G401 (cell line): ENCODE measurements around the gene HK1. TPM values are rescaled to one million over a fixed set of nuclear protein-coding genes. Genes with fewer than 3 reads are reported as not detected.

Experiments
- DNase-seq: peaks from one replicate; pipeline ENCODE4 v3.0.0-alpha.2; 2015; ENCODE audit warnings: low spot score
- in situ Hi-C: cut with HindIII; loops from 2 replicates; pipeline ENCODE4 v1.10.0; 2016; ENCODE audit warnings: low sequenced_read_pairs, mixed read lengths
- total RNA-seq: library from RNA; depleted of rRNA; stranded (reverse); fragments of >200 nt; shearing (Covaris generic); gene quantifications from 2 replicates; pipeline ENCODE4 v1.2.3, GENCODE V29; 2014

HK1 gene
- total RNA-seq, 1 experiment from 2014 or later = 52.3 TPM

GRCh38 chr10:69360485-69361302 lies 82.4 kb downstream of the HK1 start:
- in situ Hi-C loops = no loop called here
- peak; percentile 94 for DNase-seq

DNA sequence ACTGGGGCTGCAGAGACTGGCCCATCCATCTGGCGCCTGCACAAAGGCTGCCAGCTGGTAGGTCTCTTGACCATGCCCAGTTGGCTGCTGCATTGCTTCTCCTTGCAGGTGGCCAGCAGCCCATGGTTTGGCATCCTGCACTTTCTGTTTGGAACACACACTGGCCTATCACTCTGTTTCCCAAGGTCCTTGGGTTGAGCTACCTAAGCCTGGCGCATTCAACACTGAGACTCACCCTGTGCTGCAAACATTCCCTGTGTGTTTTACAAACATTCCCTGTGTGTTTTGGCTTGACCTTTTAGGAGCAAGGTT lies 83.0 kb downstream of the HK1 start:
- peak; percentile 98 for DNase-seq
- in situ Hi-C loops = no loop called here

- in situ Hi-C loops = no loop called here
- DNase-seq = no peak
Measured at GRCh38 chr10:69362471-69362954, 84.2 kb downstream of the HK1 start.

DNA sequence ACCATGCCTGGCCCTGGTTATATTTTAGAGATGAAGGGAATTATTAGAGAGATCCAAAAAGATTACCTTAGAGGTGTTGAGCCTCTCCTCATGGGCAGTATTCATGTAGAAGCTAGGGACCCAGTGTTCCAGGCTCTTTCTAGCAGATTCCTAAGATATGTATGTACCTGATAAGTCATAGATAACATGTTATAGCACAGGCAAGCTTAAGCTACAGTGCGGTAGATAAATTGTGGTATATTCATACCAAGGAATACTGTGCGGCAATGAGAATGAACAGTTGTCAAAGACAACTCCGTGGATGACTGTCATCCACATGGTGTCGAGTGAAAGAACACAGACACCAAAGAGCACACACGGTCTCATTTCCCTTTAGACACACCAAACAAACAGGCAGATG lies 85.4 kb downstream of the HK1 start:
- no peak for DNase-seq
- in situ Hi-C loops = no loop called here

- no peak for DNase-seq
- in situ Hi-C loops = no loop called here
Measured at GRCh38 chr10:69364232-69364940, 86.1 kb downstream of the HK1 start.

- in situ Hi-C loops = no loop called here
- DNase-seq = no peak
Measured at GRCh38 chr10:69366738-69367137, 88.4 kb downstream of the HK1 start.

- in situ Hi-C loops = no loop called here
- DNase-seq = no peak
Measured at GRCh38 chr10:69367469-69367868, 89.2 kb downstream of the HK1 start.

DNA sequence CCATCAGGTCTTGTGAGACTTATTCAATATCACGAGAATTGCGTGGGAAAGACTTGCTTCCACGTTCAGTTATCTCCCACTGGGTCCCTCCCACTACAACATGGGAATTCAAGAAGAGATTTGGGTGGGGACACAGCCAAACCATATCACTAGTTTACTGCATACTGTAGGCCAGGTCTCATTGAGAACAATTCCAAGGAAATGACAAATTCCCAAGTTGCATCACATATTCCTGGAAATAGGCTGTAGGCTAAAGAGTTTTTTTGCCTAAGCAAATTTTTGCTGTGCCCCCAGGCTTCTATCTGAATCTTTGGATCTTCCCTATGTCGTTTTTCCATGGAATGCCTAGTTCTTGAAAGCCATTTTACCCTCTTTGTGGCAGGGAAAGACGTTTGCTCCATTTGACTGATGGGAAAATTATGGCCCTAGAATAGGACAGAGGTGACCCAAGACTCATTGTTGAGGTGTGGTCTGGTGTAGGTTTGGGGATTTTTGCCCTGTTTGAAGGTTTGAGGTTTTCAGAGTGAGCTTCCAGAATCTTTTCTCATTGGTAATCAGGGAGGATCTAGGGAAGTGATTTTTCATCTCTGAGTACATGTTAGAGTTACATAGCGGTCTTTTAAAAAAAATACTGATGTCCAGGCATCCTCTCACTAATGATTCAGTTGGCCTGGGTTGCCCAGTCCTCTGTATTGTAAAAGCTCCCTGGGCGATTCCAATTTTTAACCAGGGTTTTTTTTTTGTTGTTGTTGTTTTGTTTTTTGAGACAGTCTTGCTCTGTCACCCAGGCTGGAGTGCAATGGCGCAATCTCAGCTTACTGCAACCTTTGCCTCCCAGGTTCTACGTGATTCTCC lies 94.1 kb downstream of the HK1 start:
- no peak for DNase-seq
- in situ Hi-C loops = no loop called here

DNA sequence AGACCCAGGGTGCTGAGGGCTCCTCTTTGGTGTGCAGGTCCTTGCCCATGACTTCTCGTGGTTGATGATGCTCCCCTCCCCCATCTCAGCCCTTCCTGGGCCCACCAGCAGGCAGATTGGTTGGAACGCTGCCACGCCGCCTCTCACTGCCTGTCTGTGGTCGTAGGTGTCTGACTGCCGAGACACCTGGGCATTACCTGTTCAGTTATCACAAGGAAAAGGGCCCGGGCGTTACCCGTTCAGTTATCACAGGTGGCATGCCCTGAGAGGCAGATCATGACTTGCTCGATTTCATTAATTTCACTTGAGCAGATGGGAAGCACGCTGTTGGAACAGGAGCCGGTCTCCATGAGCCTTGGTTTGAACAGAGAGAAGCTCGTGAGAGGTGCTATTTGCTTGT lies 95.9 kb downstream of the HK1 start:
- in situ Hi-C loops = no loop called here
- peak; percentile 80 for DNase-seq

DNA sequence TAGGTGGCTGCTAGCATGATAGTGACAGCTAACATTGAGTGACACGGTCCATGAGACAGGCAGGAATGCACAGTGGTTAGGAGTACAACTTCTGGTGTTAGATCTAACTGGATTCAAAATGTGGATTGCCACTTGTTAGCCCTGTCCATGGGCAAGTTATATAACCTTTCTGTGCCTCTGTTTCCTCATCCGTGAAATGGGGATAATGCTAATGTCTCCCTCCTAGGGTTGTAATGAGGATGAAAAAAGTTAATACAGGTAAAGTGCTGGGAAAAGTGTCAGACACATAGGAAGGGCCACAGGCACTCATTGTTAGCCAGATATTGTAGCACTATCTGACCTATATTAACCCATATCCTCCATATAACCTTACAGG lies 96.6 kb downstream of the HK1 start:
- in situ Hi-C loops = no loop called here
- DNase-seq = no peak

- in situ Hi-C loops = no loop called here
- peak; percentile 99 for DNase-seq
Measured at GRCh38 chr10:69375307-69376151, 97.2 kb downstream of the HK1 start.

DNA sequence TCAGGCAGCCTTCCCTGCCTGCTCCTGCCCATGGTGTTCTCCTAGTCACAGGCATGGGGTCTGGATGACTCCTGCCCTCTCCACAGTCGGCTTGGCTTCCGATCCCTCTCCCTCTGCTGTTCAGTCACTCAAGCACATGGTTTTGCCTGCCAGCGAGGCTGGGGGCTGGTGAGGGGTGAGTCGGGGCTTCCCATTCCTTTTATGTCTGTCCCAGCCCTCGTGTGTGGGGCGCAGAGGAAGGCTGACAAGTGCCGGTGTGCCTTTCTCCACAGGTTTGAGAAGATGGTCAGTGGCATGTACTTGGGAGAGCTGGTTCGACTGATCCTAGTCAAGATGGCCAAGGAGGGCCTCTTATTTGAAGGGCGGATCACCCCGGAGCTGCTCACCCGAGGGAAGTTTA lies 98.4 kb downstream of the HK1 start:
- no peak for DNase-seq
- in situ Hi-C loops = no loop called here

GRCh38 chr10:69377191-69377590 lies 98.9 kb downstream of the HK1 start:
- DNase-seq = no peak
- in situ Hi-C loops = no loop called here

DNA sequence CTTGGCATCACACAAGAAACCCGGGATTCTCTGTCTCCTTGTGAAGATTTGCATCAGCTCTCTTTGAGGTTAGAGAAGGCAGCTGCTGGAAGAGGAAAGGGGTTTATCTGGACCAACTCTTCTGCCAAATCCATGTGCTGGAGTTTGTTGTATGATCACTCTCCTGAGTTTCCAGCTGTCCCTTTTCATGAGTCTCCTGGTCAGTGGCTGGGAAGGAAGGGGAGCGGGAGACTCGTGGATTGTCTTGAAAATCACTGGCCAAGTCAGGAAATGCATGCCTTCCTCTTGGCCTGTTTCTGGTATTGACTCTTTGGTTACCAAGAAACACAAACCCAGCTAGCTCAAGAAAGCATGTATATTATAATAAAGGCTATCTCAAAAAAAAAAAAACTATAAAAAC lies 99.6 kb downstream of the HK1 start:
- in situ Hi-C loops = no loop called here
- no peak for DNase-seq

DNA sequence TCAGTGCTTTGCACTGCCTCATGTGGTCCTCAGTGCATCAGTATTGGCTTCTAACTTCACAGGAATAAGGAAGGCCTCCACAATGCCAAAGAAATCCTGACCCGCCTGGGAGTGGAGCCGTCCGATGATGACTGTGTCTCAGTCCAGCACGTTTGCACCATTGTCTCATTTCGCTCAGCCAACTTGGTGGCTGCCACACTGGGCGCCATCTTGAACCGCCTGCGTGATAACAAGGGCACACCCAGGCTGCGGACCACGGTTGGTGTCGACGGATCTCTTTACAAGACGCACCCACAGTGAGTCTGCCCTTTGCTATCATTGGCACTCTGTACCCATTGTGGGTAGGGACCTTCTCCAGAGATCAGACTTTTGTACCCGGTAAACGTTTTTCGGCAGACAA lies 101.5 kb downstream of the HK1 start:
- in situ Hi-C loops = no loop called here
- DNase-seq = no peak

DNA sequence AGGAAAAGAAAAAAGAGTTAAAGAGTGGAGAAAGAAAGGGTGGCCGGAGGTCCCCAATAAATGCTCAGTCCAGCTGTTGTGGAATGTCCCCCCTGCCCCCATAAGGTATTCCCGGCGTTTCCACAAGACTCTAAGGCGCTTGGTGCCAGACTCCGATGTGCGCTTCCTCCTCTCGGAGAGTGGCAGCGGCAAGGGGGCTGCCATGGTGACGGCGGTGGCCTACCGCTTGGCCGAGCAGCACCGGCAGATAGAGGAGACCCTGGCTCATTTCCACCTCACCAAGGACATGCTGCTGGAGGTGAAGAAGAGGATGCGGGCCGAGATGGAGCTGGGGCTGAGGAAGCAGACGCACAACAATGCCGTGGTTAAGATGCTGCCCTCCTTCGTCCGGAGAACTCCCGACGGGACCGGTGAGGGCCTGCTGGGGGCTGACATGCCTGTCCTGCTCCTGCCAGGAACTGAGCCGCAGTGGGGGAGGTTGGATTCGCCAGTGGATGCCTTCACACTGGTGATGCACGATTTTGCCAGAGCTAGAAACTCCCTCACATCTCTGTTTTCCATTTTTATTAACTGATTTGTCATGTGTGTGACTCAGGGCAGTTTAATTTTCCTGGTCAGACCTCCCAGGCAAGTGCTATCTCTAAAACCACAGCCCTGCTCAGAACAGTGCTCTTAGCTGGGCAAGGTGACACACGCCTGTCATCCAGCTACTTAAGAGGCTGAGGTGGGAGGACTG lies 104.3 kb downstream of the HK1 start:
- in situ Hi-C loops = no loop called here
- DNase-seq = peak; percentile 45

- DNase-seq = no peak
- in situ Hi-C loops = no loop called here
Measured at GRCh38 chr10:69383558-69383957, 105.3 kb downstream of the HK1 start.

GRCh38 chr10:69384320-69384719 lies 106.0 kb downstream of the HK1 start:
- no peak for DNase-seq
- in situ Hi-C loops = no loop called here
